Heart left ventricle (tissue), 16 donors: Measurements from ENCODE around the gene ADAD1. TPM values are rescaled to one million over a fixed set of nuclear protein-coding genes. Genes with fewer than 3 reads are reported as not detected.

Experiments used
- ATAC-seq, 4 donors: fragments of 200-7000 bp; cut with Tn5 transposase; one replicate each; pipeline ENCODE4 v1.9.1; 2020 to 2022; ENCODE audit warnings: moderate library complexity in 4 of 4, mild to moderate bottlenecking in 3 of 4, moderate number of reproducible peaks in 1 of 4
- DNase-seq, 5 donors: peaks; one replicate each; pipeline ENCODE4 v3.0.0-alpha.2; 2020
- H3K27ac ChIP-seq, 12 donors: fragments of 200-600 bp; sonication (generic) in 4 of 12; one replicate each; pipeline versions ENCODE4 v1.5.0 to v1.8.0; 2016 to 2022; ENCODE audit warnings: mild to moderate bottlenecking in 2 of 12
- H3K27me3 ChIP-seq, 9 donors: fragments of 200-600 bp; sonication (generic) in 2 of 9; one replicate each; pipeline versions ENCODE4 v1.5.1 to v1.8.0; 2016 to 2022; ENCODE audit warnings: mild to moderate bottlenecking in 3 of 9
- H3K36me3 ChIP-seq, 9 donors: fragments of 200-600 bp; sonication (generic) in 2 of 9; one replicate each; pipeline versions ENCODE4 v1.5.0 to v1.8.0; 2018 to 2022; ENCODE audit warnings: mild to moderate bottlenecking in 2 of 9
- H3K4me1 ChIP-seq, 12 donors: fragments of 200-600 bp; sonication (generic) in 4 of 12; one replicate each; pipeline versions ENCODE4 v1.5.0 to v1.8.0; 2016 to 2022; ENCODE audit warnings: mild to moderate bottlenecking in 3 of 12
- H3K4me3 ChIP-seq, 12 donors: fragments of 200-600 bp; sonication (generic) in 4 of 12; one replicate each; pipeline versions ENCODE4 v1.5.0 to v1.8.0; 2017 to 2022; ENCODE audit warnings: mild to moderate bottlenecking in 9 of 12, moderate library complexity in 4 of 12
- H3K9me3 ChIP-seq, 12 donors: fragments of 200-600 bp; sonication (generic) in 4 of 12; one replicate each; pipeline versions ENCODE4 v1.5.0 to v1.8.0; 2016 to 2022; ENCODE audit warnings: mild to moderate bottlenecking in 1 of 12
- POLR2A ChIP-seq, 2 donors: fragments of 450-650 bp; IDR thresholded peaks; one replicate each; pipeline ENCODE4 v1.6.1; 2017; ENCODE audit warnings: antibody characterized with exemption in 2 of 2, mild to moderate bottlenecking in 2 of 2, moderate library complexity in 2 of 2
- WGBS, 4 donors: extraction: QIAGEN DNeasy Blood & Tissue Kit in 2 of 4; methylation state at CpG; one replicate each; pipeline versions ENCODE4 v1.1.5 to v1.1.7; 2013 to 2018; 5-methylcytosine and 5-hydroxymethylcytosine counted together
- intact Hi-C, 10 donors: fragments of 100-400 bp; cut with DNase I; formaldehyde crosslinking; loops; one replicate each; pipeline versions ENCODE4 v1.11.1 to v1.14.2; 2022
- polyA plus RNA-seq, 2 donors: library from polyadenylated mRNA; stranded (reverse); fragments of 200-250 nt; gene quantifications; one replicate each; pipeline ENCODE4 v1.2.3, GENCODE V29; 2013
- total RNA-seq, 9 donors: library from RNA; depleted of rRNA in 2 of 9; stranded (reverse); fragments of >200 nt in 2 of 9; fragmentation: NEBNext Ultra II Directional in 3 of 9; extraction: Animal tissue kit (Norgen Biotek cat#: 25700) in 3 of 9; gene quantifications; one replicate each; pipeline versions ENCODE4 v1.1.0 to v1.2.4, GENCODE V29; 2016 to 2023
- TF ChIP-seq, protein P1 (sequence below), 12 donors: fragments of 200-600 bp; sonication (generic) in 4 of 12; IDR thresholded peaks; one replicate each; pipeline versions ENCODE4 v1.5.0 to v1.8.0; 2018 to 2022; ENCODE audit warnings: antibody characterized with exemption in 12 of 12, mild to moderate bottlenecking in 5 of 12
- donor health status: ischemic (EF 13 %, LVEDD 7.1; RV severe dilation, severe dysfunction).
- donor health status: healthy with polysubstance abuse.
- donor health status: DM: no; HTN: yes; CAD: no.
- donor health status: DM: no; HTN: no; CAD: no.
- donor health status: ischemic (EF 25% LVEDD 6.9; RV normal size, moderate dysfunction).
- donor health status: ischemic (EF 25% LVEDD 5.7; RV mildly dilated, moderate dysfunction).
- donor health status: healthy.
- donor health status: DM: yes; HTN: yes; CAD: no.
- donor health status: ischemic (EF 35%, LVEDD 5.7; RV mildly dilated, moderate dysfunction).
- donor health status: nonischemic (EF 11% LVEDD 7.7; RV severe dilation, severe dysfunction).
- donor health status: DM: yes; HTN: yes; CAD: no.
- donor health status: PGD.
- donor health status: ischemic (EF 29% LVEDD 5.4; RV normal size, mild dysfunction).
- donor health status: nonischemic (EF 23%, LVEDD 6.1; RV moderate dilation, normal function).

ADAD1 gene
- total and polyA plus RNA-seq, 11 donors, result not detected

DNA sequence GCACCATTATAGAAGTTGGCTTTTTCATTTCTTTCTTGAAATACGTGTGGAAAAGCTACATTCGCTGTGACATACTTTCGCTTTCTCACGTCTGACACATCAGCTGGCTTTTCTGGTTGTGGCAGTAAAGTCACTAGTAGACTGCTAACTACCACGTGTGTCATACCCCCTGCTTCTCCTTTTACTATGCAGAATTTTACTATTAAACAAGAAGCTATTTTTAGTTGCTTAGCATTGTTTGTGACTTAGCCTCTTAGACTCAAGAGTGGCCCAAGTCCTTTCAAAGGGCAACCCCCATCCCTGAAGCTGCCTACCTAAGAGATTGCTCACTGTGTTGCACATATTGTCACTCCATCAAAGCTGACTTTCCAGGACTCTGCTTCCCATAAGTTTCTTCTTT is 79.8 kb downstream of the ADAD1 start:
- 45 to 52% (median 48%) methylated on average over 5 of the region's 5 CpGs for WGBS, 4 donors
- Histone ChIP-seq H3K27ac (no peak overlapping the region), H3K4me3 (peak overlapping the region in 3 of 12 donors; percentile 18 to 26 (median 19)), H3K9me3 (no peaks in the 10 kb centered on the region), H3K36me3 (no peaks in the 10 kb centered on the region), H3K4me1 (peaks cover 0 to 15% (median 0%) of the 10 kb centered on the region in 12 donors), H3K27me3 (no peaks in the 10 kb centered on the region)
- peak in 1 of 4 donors; percentile 20 for ATAC-seq
- intact Hi-C loops, result no loop called here
- no peak for DNase-seq
- TF ChIP-seq POLR2A (IDR thresholded peaks at IDR 0.05), result no peak
- TF ChIP-seq, protein P1, sequence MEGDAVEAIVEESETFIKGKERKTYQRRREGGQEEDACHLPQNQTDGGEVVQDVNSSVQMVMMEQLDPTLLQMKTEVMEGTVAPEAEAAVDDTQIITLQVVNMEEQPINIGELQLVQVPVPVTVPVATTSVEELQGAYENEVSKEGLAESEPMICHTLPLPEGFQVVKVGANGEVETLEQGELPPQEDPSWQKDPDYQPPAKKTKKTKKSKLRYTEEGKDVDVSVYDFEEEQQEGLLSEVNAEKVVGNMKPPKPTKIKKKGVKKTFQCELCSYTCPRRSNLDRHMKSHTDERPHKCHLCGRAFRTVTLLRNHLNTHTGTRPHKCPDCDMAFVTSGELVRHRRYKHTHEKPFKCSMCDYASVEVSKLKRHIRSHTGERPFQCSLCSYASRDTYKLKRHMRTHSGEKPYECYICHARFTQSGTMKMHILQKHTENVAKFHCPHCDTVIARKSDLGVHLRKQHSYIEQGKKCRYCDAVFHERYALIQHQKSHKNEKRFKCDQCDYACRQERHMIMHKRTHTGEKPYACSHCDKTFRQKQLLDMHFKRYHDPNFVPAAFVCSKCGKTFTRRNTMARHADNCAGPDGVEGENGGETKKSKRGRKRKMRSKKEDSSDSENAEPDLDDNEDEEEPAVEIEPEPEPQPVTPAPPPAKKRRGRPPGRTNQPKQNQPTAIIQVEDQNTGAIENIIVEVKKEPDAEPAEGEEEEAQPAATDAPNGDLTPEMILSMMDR (IDR thresholded peaks at IDR 0.05), result no peak

DNA sequence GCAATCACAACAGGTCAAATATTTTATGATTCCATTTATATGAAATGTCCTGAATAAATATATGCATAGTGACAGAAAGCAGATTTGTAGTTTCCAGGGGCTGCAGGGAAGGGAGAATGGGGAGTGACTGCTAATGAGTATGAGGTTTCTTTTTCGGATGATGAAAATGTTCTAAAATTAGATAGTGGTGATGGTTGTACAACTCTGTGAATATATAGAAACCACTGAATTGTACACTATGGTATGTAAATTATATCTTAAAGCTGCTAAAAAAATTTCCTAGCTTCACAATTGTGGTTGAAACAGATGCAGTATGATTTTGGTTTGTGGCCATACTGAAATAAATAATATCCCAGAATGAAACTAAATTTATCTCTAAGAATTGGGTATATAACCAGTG is 90.6 kb downstream of the ADAD1 start:
- intact Hi-C loops, result no loop called here
- H3K4me3 ChIP-seq, result no peak overlapping the region
- DNase-seq (no peak), ATAC-seq (no peak)
- peaks cover 0 to 15% (median 2%) of the 10 kb centered on the region in 12 donors for H3K9me3 ChIP-seq
- H3K4me1 ChIP-seq, result no peaks in the 10 kb centered on the region
- WGBS, 4 donors, result 84 to 97% (median 90%) methylated on average over 1 of the region's 1 CpG
- TF ChIP-seq, protein P1 (IDR thresholded peaks at IDR 0.05), result no peak
- no peak for TF ChIP-seq POLR2A (IDR thresholded peaks at IDR 0.05)
- H3K27me3 ChIP-seq, result no peaks in the 10 kb centered on the region
- H3K27ac ChIP-seq, result no peak overlapping the region
- no peaks in the 10 kb centered on the region for H3K36me3 ChIP-seq

DNA sequence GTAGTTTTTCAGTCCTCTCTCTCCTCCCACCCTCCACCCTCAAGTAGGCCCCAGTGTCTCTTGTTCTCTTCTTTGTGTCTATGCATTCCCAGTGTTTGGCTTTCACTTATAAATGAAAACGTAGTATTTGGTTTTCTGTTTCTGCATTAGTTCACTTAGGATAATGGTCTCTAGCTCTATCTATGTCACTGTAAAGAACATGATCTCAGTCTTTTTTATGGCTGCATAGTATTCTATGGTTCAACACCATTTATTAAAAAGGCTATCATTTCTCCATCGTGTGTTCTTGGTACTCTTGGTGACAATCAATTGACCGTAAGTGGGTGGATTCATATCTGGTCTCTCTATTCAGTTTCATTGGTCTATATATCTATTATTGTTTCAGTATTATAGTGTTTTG is 96.4 kb downstream of the ADAD1 start:
- 82 to 88% (median 85%) methylated on average over 3 of the region's 3 CpGs for WGBS, 4 donors
- H3K27ac ChIP-seq, result no peak overlapping the region
- H3K4me1 ChIP-seq, result no peaks in the 10 kb centered on the region
- H3K27me3 ChIP-seq, result no peaks in the 10 kb centered on the region
- H3K9me3 ChIP-seq, result peaks cover 0 to 10% (median 0%) of the 10 kb centered on the region in 12 donors
- no peak overlapping the region for H3K4me3 ChIP-seq
- TF ChIP-seq, protein P1 (IDR thresholded peaks at IDR 0.05), result no peak
- no peak for TF ChIP-seq POLR2A (IDR thresholded peaks at IDR 0.05)
- ATAC-seq (no peak), DNase-seq (no peak)
- H3K36me3 ChIP-seq, result no peaks in the 10 kb centered on the region
- intact Hi-C loops, result no loop called here

DNA sequence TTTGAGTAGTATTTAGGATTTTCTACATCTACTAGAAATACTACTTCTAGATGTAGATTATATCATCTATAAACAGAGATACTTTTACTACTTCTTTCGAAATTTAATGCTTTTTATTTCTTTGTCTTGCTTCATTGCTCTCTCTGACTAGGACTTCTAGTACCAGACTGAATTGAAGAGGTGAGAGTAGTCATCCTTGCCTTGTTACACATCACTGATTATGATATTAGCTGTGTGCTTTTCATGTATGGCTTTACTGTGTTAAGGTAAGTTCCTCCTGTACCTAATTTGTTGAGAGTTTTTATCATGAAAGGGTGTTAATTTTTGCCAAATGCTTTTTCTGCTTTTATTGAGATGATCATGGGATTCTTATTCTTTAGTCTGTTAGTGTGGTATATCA is 97.3 kb downstream of the ADAD1 start:
- Histone ChIP-seq H3K27me3 (no peaks in the 10 kb centered on the region), H3K4me3 (no peak overlapping the region), H3K36me3 (no peaks in the 10 kb centered on the region), H3K27ac (no peak overlapping the region), H3K4me1 (no peaks in the 10 kb centered on the region), H3K9me3 (peaks cover 0 to 10% (median 0%) of the 10 kb centered on the region in 12 donors)
- TF ChIP-seq, protein P1 (IDR thresholded peaks at IDR 0.05), result no peak
- no peak for TF ChIP-seq POLR2A (IDR thresholded peaks at IDR 0.05)
- no peak for DNase-seq
- WGBS, 4 donors, result 41 to 69% (median 60%) methylated on average over 1 of the region's 1 CpG
- intact Hi-C loops, result no loop called here
- ATAC-seq, result no peak
